ENCODE results near the gene UPK3A.

DNA sequence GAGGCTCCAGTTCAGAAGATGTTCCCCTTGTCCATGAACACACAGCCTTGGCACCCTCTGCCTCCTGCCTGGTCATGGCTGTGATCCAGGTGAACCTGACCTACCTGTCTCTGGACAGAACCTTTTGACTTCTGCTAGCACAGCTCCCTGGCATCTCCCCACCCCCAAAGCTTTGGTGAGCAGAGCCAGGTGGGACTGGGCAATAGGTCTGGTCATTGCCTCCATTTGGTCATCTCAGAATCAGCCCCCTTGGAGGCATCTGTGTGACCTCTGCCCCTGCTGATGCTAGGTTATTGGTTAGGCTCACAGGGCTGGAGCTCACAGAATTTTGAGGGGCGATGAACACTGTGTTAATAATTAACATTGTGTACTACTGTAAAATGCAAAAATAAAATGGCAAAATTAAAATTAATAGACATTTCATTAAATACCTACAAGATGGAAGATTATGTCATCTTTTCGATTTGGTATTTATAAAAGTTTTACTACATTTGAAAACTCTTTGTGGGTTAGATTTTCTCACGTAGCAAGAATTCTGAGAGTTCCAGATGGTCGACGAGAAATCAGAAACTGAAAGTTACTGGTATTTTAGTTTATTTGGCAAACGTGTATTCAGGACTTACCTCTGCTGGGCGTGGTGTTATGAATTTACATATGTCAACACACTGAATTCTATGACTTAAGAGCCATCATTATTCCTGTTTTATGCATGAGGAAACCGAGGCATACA lies 35.8 kb upstream of the UPK3A start:
- TF ChIP-seq POLR2AphosphoS5 (IDR thresholded peaks at IDR 0.05; ENCODE audit: borderline replicate concordance, low read depth, low read length), result no peak
- no peak for TF ChIP-seq EZH2 (IDR thresholded peaks at IDR 0.05)
- no peak for TF ChIP-seq FOXP2 (optimal IDR thresholded peaks at IDR 0.05; ENCODE audit: control extremely low read depth, extremely low read length, insufficient read depth)
